KMS-11 (cell line): ENCODE data around the gene APOC1.

Experiments
- H2AFZ ChIP-seq: fragments of 200-600 bp; sonication (generic); 2 replicates; pipeline ENCODE4 v1.6.1; 2016; ENCODE audit warnings: antibody characterized with exemption, mixed run types, low read depth
- H3K27ac ChIP-seq: fragments of 200-600 bp; sonication (generic); 2 replicates; pipeline ENCODE4 v1.6.1; 2016; ENCODE audit warnings: mild to moderate bottlenecking, mixed run types
- H3K27me3 ChIP-seq: fragments of 200-600 bp; sonication (generic); 2 replicates; pipeline ENCODE4 v1.6.1; 2017; ENCODE audit warnings: mild to moderate bottlenecking, low read depth, mixed run types, moderate library complexity; ENCODE audit not compliant: insufficient read depth
- H3K36me3 ChIP-seq: fragments of 200-600 bp; sonication (generic); 2 replicates; pipeline ENCODE4 v1.6.1; 2017; ENCODE audit warnings: mild to moderate bottlenecking, mixed run types; ENCODE audit not compliant: insufficient read depth
- H3K4me1 ChIP-seq: fragments of 200-600 bp; sonication (generic); 2 replicates; pipeline ENCODE4 v1.6.1; 2016; ENCODE audit warnings: mild to moderate bottlenecking, low read depth, mixed run types; ENCODE audit not compliant: poor library complexity, severe bottlenecking
- H3K4me2 ChIP-seq: fragments of 200-600 bp; sonication (generic); 2 replicates; pipeline ENCODE4 v1.7.0; 2016; ENCODE audit warnings: mild to moderate bottlenecking, mixed run types
- H3K4me3 ChIP-seq: fragments of 200-600 bp; sonication (generic); IDR thresholded peaks from 2 replicates; pipeline ENCODE4 v1.6.1; 2017; ENCODE audit warnings: low read depth, low read length, mixed read lengths; ENCODE audit not compliant: insufficient read depth
- H3K79me2 ChIP-seq: fragments of 200-600 bp; sonication (generic); 2 replicates; pipeline ENCODE4 v1.6.1; 2016; ENCODE audit warnings: low read depth, mixed run types; ENCODE audit not compliant: insufficient read depth
- H3K9ac ChIP-seq: fragments of 200-600 bp; sonication (generic); 2 replicates; pipeline ENCODE4 v1.6.1; 2016; ENCODE audit warnings: mild to moderate bottlenecking, mixed run types
- H4K20me1 ChIP-seq: fragments of 200-600 bp; sonication (generic); 2 replicates; pipeline ENCODE4 v1.6.1; 2016; ENCODE audit warnings: mild to moderate bottlenecking, mixed run types; ENCODE audit not compliant: insufficient read depth
- TF ChIP-seq, protein P1 (sequence below): fragments of 200-600 bp; sonication (generic); conservative IDR thresholded peaks from 2 replicates; pipeline ENCODE4 v1.6.1; 2017; ENCODE audit warnings: low read depth, mild to moderate bottlenecking, antibody characterized with exemption, low read length, moderate library complexity, mixed read lengths

The APOC1 gene

DNA sequence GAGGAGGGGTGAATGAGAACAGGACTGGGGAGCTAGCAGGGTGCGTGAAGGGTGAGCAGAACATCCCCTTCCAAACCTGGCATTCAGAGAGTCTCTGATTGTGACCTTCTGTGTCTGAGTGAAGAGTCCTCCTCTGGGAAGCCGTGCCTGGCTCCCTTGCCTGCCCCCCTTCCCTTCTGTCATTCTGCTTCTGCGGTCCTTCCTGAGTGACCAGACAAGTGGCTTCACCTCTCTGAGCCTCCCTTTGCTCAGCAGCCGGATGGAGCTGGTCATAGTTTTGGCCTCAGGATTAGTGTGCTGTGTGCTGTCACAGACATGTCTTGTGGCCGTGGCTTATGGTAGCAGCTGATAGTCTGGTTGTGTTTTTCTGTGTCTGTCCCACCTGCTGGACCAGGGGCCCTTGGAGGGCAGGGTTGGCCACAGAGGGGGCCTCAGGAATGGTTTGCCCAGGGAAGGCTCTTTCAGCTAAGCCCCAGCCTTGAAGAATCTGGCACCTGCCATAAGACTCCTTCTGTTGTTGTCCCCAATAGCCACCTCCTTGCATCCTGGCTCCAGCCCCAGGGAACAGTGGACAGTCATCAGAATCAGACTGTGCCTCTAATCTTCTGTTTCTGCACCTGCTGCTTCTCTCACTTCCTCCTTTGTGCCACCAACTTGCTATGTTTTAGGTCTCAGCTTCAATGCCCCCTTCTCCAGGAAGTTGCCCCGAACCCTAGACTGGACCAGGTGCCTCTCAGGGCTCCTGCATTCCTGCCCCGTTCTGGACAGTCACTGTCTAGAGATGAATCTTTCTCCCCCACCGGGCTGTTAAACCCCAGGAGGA, 46.7 kb downstream of the APOC1 start:
- Histone ChIP-seq H3K4me1 (peaks cover 36% of the 10 kb centered on the region), H3K4me3 (no peak overlapping the region), H4K20me1 (no peaks in the 10 kb centered on the region; the same call in 1 of the 2 replicates), H3K27ac (no peak overlapping the region), H2AFZ (no peak overlapping the region), H3K9ac (no peak overlapping the region), H3K27me3 (no peaks in the 10 kb centered on the region), H3K36me3 (peaks cover 9% of the 10 kb centered on the region; the same call in 1 of the 2 replicates), H3K79me2 (peaks cover 69% of the 10 kb centered on the region), H3K4me2 (no peak overlapping the region)
- TF ChIP-seq, protein P1, sequence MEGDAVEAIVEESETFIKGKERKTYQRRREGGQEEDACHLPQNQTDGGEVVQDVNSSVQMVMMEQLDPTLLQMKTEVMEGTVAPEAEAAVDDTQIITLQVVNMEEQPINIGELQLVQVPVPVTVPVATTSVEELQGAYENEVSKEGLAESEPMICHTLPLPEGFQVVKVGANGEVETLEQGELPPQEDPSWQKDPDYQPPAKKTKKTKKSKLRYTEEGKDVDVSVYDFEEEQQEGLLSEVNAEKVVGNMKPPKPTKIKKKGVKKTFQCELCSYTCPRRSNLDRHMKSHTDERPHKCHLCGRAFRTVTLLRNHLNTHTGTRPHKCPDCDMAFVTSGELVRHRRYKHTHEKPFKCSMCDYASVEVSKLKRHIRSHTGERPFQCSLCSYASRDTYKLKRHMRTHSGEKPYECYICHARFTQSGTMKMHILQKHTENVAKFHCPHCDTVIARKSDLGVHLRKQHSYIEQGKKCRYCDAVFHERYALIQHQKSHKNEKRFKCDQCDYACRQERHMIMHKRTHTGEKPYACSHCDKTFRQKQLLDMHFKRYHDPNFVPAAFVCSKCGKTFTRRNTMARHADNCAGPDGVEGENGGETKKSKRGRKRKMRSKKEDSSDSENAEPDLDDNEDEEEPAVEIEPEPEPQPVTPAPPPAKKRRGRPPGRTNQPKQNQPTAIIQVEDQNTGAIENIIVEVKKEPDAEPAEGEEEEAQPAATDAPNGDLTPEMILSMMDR, result no peak

DNA sequence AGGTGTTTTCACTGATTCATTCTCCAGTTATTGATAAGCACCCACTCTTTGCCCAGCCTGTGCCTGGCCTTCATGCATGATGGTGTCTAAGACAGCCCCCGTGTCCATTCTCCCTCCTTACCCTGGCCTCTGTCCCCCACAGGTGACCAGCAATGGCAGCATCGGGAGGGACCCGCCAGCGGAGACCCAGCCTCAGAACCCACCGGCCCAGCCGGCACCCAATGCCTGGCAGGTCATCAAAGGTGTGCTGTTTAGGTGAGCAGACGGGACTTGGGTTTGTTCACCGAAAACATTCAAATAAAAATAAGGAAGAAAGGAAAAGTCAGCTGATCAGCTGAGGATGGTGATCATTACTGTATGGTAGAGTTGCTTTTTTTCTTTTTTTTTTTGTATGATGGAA, 47.4 kb downstream of the APOC1 start:
- H3K4me3 ChIP-seq, result no peak overlapping the region
- H3K27ac ChIP-seq, result no peak overlapping the region
- H2AFZ ChIP-seq, result no peak overlapping the region
- H3K9ac ChIP-seq, result no peak overlapping the region
- H4K20me1 ChIP-seq, result no peaks in the 10 kb centered on the region
- peaks cover 9% of the 10 kb centered on the region; the same call in 1 of the 2 replicates for H3K36me3 ChIP-seq
- H3K27me3 ChIP-seq, result no peaks in the 10 kb centered on the region
- H3K79me2 ChIP-seq, result peaks cover 62% of the 10 kb centered on the region
- TF ChIP-seq, protein P1, result no peak
- H3K4me2 ChIP-seq, result no peak overlapping the region
- peaks cover 29% of the 10 kb centered on the region for H3K4me1 ChIP-seq

DNA sequence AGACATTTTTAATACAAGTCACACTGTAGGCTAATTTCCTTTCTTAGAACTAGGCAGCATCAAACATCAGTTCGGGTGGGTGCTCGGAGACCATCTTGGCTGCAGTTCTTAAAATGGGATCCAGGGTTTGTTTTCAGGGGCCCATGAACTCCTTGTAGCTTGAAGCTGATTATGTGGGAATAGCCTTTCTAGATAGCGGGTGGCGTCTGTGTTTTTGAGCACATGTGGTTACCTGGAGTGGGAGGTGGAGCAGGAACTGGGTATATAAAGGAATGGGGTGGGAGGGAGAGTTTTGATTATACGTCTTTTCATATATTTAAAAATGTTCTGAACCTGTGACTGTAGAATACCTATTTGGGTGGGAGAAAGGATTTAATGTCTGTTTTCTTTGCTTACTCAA, 53.7 kb downstream of the APOC1 start:
- Histone ChIP-seq H3K9ac (no peak overlapping the region), H4K20me1 (no peaks in the 10 kb centered on the region), H3K27me3 (no peaks in the 10 kb centered on the region), H3K4me3 (no peak overlapping the region), H3K36me3 (peaks cover 9% of the 10 kb centered on the region; the same call in 1 of the 2 replicates), H3K4me2 (no peak overlapping the region), H2AFZ (no peak overlapping the region), H3K4me1 (no peaks in the 10 kb centered on the region), H3K79me2 (peaks cover 5% of the 10 kb centered on the region; the same call in 1 of the 2 replicates), H3K27ac (no peak overlapping the region)
- TF ChIP-seq, protein P1, result no peak

DNA sequence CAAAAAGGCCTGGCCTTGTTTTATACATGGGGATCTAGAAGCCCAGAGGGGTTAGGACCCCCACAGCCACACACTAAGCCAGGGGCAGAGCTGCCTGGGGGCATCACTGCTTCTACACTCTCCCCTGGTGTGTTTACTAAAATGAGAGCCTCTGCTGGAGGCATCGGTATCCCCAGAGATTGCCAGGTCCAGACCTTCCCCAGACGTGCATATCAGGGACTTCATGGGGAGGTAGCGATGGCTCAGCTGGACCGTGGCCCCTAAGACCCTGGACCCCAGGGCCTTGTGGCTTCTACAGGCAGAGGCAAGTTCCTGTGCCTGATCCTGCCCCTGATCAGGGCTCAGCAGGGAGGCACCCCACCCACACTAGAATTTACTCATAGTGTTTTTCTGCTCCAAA, 54.3 kb downstream of the APOC1 start:
- TF ChIP-seq, protein P1, result no peak
- Histone ChIP-seq H3K9ac (no peak overlapping the region), H3K27ac (no peak overlapping the region), H3K4me2 (no peak overlapping the region), H3K4me3 (no peak overlapping the region), H3K36me3 (peaks cover 9% of the 10 kb centered on the region; the same call in 1 of the 2 replicates), H3K79me2 (peaks cover 5% of the 10 kb centered on the region; the same call in 1 of the 2 replicates), H2AFZ (no peak overlapping the region), H4K20me1 (no peaks in the 10 kb centered on the region), H3K4me1 (no peaks in the 10 kb centered on the region), H3K27me3 (no peaks in the 10 kb centered on the region)
